GM21528 (cell line): ENCODE measurements around the gene SLC16A1.
"Not testable (repeated sequence)": the region's sequence is repeated elsewhere in the genome, so short reads cannot be mapped to it uniquely, and the experiment has no call there.

Experiments
- ATAC-seq: cut with Tn5 transposase; IDR thresholded peaks from one replicate; pipeline ENCODE4 v1.9.1; 2021; ENCODE audit warnings: mild to moderate bottlenecking, moderate library complexity; ENCODE audit not compliant: unreplicated experiment, low FRiP score

The SLC16A1 gene

GRCh38 chr1:112955773-112956543 lies at the start of gene SLC16A1:
TSS of gene SLC16A1 (minus strand) at chr1:112956196. CDS start at chr1:112929308, 26,888 bp downstream.
- ATAC-seq = peak; percentile 68

- no peak for ATAC-seq
Observed at GRCh38 chr1:113003751-113004690, 48.0 kb upstream of the SLC16A1 start.

- no peak for ATAC-seq
Observed at GRCh38 chr1:113002297-113002696, 46.3 kb upstream of the SLC16A1 start.

GRCh38 chr1:112998592-112999235 lies 42.7 kb upstream of the SLC16A1 start:
- no peak for ATAC-seq

GRCh38 chr1:112997781-112998180 lies 41.8 kb upstream of the SLC16A1 start:
- ATAC-seq = no peak

GRCh38 chr1:112995890-112996289 lies 39.9 kb upstream of the SLC16A1 start:
- ATAC-seq = no peak

- not testable (repeated sequence) for ATAC-seq
Observed at GRCh38 chr1:112995021-112995420, 39.0 kb upstream of the SLC16A1 start.

- ATAC-seq = no peak
Observed at GRCh38 chr1:112992780-112993179, 36.8 kb upstream of the SLC16A1 start.

- no peak for ATAC-seq
Observed at GRCh38 chr1:112991402-112992120, 35.6 kb upstream of the SLC16A1 start.

- ATAC-seq = no peak
Observed at GRCh38 chr1:112990271-112990670, 34.3 kb upstream of the SLC16A1 start.

GRCh38 chr1:112988367-112988766 lies 32.4 kb upstream of the SLC16A1 start:
- ATAC-seq = no peak

- ATAC-seq = no peak
Observed at GRCh38 chr1:112985123-112985522, 29.1 kb upstream of the SLC16A1 start.

GRCh38 chr1:112983537-112984131 lies 27.6 kb upstream of the SLC16A1 start:
- no peak for ATAC-seq

- no peak for ATAC-seq
Observed at GRCh38 chr1:112982853-112983536, 27.0 kb upstream of the SLC16A1 start.

- no peak for ATAC-seq
Observed at GRCh38 chr1:112982328-112982727, 26.3 kb upstream of the SLC16A1 start.

GRCh38 chr1:112981834-112982233 lies 25.8 kb upstream of the SLC16A1 start:
- not testable (repeated sequence) for ATAC-seq

GRCh38 chr1:112981426-112981825 lies 25.4 kb upstream of the SLC16A1 start:
- ATAC-seq = no peak

GRCh38 chr1:112975336-112975735 lies 19.3 kb upstream of the SLC16A1 start:
- no peak for ATAC-seq

- no peak for ATAC-seq
Observed at GRCh38 chr1:112974646-112975045, 18.6 kb upstream of the SLC16A1 start.
